A673 (cell line): ENCODE measurements around the gene MAL.

ENCODE experiments used
- EZH2 ChIP-seq: fragments of 200-600 bp; sonication (generic); IDR thresholded peaks from 2 replicates; pipeline ENCODE4 v1.6.1; 2017; ENCODE audit warnings: borderline replicate concordance, low read depth, mild to moderate bottlenecking, mixed read lengths, antibody characterized with exemption, low read length; ENCODE audit not compliant: poor library complexity, severe bottlenecking
- TF ChIP-seq, protein P1 (sequence below): fragments of 300-800, 200-600 bp; sonication (generic); conservative IDR thresholded peaks from 2 replicates; pipeline ENCODE4 v1.5.1; 2017; ENCODE audit warnings: low read depth, mild to moderate bottlenecking, antibody characterized with exemption, low read length, moderate library complexity, mixed read lengths

DNA sequence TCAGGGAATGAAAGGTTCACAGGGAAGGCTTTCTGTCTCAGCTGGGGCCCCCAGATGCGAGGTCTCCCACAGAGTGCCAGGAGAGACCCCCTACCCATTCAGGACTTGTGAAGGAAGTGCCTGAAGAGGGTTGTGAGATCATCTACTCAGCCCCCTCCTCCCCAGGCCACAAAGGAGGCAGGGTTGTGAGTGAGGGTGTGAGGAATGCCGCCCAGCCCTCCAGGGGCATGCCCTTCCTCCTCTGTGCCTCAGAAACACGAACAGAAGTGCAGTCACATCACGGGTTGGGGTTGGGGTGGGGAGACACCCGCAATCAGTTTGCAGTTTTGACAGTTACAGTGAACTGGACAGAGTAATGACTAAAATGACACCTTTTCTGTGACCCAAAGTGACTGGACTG is 5.0 kb downstream of the MAL start:
- TF ChIP-seq, protein P1, sequence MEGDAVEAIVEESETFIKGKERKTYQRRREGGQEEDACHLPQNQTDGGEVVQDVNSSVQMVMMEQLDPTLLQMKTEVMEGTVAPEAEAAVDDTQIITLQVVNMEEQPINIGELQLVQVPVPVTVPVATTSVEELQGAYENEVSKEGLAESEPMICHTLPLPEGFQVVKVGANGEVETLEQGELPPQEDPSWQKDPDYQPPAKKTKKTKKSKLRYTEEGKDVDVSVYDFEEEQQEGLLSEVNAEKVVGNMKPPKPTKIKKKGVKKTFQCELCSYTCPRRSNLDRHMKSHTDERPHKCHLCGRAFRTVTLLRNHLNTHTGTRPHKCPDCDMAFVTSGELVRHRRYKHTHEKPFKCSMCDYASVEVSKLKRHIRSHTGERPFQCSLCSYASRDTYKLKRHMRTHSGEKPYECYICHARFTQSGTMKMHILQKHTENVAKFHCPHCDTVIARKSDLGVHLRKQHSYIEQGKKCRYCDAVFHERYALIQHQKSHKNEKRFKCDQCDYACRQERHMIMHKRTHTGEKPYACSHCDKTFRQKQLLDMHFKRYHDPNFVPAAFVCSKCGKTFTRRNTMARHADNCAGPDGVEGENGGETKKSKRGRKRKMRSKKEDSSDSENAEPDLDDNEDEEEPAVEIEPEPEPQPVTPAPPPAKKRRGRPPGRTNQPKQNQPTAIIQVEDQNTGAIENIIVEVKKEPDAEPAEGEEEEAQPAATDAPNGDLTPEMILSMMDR: no peak
- no peak for TF ChIP-seq EZH2
